HG02943 (cell line): ENCODE measurements around the gene TBL1Y.
"Not testable (repeated sequence)": the region's sequence is repeated elsewhere in the genome, so short reads cannot be mapped to it uniquely, and the experiment has no call there.

Experiments
- ATAC-seq: cut with Tn5 transposase; IDR thresholded peaks from one replicate; pipeline ENCODE4 v1.9.1; 2021; ENCODE audit warnings: mild to moderate bottlenecking, low read depth, moderate library complexity; ENCODE audit not compliant: unreplicated experiment

The TBL1Y gene

DNA sequence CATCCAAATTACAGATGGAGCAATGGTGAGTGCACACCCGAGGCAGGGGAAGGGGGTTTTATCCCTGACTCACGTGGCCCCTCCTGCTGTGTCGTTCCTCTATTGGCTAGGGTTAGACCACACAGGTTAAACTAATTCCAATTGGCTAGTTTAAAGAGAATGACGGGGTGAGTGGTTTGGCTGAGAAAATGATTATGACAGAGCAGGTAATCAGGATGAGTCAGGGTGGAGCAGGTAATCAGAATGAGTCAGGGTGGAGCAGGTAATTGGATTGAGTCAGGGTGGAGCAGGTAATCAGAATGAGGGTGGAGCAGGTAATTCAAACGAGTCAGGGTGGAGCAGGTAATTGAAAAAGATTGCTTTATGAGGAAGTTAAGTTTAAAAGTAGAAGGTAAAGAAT is 146.4 kb downstream of the TBL1Y start:
- ATAC-seq, result no peak

DNA sequence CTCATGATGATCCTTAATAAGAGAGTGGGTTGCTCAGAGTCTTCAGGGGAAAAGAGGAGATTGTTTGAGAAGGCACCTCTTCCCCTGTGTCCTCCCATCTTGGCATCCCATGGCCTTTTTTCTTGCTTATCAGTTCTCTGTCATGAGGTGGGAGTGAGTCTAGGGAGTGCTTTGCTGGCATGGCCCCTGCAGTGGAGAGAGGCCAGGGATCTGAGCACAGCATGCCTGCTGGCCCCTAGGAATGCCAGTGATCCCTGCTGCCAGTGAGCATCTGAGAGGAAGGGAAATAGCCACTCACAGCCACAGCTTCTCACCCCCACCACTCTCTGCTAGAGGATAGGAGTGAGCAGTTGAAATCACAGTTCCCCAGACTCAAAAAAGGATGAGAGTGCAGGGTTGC is 168.2 kb downstream of the TBL1Y start:
- no peak for ATAC-seq

DNA sequence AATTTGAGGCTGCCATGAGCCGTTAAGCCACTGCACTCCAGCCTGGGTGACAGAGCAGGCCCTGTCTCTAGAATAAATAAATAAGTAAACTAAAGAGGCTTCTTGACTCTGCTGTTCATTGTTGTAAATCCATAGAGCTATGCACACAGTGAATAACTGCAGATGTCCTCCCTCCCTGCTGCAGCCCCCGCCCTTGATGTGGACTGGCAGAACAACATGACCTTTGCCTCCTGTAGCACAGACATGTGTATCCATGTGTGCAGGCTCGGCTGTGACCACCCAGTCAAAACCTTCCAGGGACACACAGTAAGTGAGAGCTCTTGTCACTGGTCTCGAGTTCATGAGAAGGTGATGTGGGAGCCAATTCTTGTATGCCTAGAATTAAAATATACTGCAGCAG is 170.1 kb downstream of the TBL1Y start:
- not testable (repeated sequence) for ATAC-seq

DNA sequence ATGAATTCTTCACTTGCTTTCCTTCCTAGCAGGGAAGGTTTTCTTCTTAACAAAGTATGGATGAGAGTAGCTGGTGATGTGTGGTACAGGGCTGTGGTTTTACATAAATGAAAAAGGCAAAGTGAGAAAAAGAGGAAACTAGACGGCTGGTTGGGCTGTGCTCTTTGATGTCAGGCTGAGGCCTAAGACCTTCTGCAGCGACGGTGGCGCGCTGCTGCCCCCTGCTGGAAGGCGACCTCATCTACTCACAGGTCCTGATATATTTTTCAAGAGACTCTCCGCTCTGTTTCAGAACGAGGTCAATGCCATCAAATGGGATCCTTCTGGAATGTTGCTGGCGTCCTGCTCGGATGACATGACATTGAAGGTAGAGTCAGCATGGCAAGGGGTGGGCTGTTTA is 175.1 kb downstream of the TBL1Y start:
- no peak for ATAC-seq

DNA sequence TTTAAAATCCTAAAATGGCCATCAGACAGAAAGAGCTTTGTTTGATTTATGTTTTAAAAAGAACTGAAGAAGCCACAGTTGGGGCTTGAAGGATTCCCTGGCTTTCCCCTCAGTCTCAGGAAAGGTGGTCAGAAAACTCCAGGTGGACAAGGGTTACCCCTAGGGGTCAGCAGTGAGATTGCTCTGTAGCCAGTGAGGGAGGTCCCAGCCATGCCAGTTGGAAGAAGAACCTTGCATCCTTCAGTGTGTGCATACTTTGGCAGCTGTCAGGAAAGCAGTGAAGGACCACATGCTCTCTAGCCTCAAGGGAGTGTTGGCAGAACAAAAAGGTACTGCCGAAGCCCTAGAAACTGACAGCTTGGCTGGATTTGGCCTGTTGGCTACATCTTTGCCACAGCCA is 182.3 kb downstream of the TBL1Y start:
- no peak for ATAC-seq

DNA sequence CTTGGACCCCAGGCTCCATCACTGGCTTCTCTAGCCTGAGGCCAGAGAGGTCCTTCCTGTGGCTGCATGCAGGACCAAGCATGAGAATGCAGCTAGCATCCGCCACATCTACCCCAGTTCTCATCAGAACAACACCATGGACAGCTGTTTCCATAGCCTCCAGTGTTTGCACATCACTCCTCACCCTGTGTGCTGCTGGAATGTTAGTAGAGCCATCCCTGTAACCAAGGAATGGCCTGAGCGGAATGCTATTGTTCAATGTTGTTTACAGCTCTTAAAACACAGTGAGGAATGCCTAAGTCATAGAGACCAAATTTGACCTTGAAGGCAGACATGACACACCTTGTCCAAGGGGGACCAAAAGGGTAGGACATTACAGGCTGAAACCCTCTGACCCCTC is 183.9 kb downstream of the TBL1Y start:
- no peak for ATAC-seq

DNA sequence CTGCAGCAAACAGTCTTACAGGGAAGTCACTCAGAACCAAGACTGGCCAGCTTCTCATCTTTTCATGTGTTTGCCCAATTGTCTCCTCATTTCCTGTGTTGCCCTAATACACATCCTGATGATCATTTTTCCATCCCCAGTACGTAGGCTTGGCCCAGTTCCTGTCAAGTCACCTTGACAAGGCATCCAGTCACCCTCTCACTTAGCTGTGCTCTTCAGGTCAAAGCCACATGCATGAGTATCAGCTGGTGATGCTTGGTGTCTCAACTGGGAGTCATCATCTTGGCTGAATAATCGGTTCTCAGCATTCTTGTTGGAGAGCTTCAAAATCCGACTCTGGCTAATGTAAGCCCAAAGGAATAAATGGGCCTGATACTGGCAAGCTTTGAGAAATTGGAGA is 186.5 kb downstream of the TBL1Y start:
- ATAC-seq, result no peak

DNA sequence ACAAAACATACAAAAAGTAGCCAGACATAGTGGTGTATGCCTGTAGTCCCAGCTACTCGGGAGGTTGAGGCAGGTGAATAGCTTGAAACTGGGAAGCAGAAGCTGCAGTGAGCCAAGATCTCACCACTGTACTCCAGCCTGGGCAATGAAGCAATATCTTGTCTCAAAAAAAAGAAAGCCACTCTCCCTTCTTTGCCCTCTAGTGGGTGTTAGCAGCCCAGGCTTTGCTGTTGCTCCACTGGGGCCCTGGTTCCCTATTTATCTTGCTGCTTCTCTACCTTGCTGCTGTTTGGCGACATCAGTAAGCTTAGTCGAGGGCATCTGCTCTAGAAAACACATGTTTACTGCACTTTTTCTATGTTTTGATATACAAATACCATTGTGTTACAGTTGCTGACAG is 189.2 kb downstream of the TBL1Y start:
- no peak for ATAC-seq

DNA sequence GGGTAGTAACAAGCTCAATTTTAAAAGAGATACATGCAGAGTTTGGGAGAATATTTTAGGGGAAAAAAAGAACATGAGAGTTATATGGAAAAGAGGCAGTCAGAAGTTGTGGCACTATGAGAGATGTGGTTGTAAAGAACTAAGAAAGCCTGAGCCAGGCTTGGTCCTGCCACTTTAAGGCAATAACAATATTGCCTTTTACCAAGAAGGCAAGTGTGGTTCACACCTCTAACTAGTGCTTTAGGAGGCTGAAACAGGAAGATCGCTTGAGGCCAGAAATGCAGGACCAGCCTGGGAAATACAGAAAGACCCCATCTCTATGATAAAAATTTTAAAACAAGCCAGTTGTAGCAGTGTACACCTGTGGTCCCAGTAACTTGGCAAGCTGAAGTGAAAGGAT is 192.2 kb downstream of the TBL1Y start:
- no peak for ATAC-seq

DNA sequence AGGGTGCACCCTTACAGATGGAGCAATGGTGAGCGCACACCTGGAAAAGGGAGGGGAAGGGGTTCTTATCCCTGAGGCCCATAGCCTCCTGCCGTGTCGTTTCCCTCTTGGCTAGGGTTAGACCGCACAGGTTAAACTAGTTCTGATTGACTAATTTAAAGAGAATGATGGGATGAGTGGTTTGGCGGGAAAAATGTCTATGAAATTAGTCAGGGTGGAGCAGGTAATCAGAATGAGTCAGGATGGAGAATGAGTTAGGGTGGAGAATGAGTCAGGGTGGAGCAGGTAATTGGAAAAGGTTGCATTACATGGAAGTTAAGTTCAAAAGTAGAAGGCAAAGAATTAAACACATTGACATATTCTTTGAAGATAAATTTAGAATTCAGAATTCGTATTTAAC is 196.7 kb downstream of the TBL1Y start:
- ATAC-seq, result no peak

DNA sequence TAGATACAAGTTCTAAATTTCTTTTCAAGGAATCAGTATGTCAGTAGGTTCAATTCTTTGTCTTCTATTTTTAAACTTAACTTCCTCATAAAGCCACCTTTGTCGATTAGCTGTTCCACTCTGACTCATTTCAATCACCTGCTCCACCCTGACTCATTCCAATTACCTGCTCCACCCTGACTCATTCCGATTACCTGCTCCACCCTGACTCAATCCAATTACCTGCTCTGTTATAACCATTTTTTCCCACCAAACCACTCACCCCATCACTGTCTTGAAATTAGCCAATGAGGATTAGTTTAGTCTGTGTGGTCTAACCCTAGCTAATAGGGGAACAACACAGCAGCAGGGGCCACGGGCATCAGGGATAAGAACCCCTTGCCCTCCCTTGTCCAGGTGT is 199.6 kb downstream of the TBL1Y start:
- ATAC-seq, result no peak

DNA sequence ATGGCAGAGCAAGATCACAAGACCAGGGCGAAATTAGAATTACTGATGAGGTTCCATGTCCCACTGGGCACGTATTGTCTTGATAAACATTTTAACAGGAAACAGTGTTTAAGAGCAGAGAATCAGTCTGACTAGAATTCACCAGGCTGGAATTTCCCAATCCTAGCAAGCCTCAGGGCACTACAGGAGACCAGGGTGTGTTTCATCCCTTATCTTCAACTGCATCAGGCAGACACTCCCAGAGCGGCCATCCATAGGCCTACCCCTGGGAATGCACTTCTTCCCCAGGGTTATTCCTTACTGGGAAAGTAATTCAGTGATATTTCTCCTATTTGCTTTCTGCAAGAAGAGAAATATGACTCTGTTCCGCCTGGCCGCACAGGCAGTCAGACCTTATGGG is 205.4 kb downstream of the TBL1Y start:
- ATAC-seq, result no peak

DNA sequence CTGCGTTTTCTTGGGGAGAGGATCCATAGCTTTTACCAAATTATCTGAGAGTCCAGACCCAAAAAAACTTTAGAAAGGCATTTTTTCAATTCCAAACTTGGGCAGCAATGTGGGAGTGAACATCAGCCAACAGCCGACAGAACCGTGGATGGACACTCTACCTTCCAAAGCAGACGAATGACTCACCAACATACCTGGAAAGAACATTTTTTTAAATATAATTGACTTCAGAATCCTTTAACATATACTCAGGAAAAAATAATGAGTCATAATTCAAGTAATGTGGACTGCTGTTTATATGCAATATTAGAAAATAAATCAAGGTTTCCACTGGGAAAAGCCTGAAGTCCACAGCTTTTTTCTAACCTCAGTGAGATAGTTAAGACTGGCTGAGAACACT is 211.7 kb downstream of the TBL1Y start:
- ATAC-seq, result no peak

DNA sequence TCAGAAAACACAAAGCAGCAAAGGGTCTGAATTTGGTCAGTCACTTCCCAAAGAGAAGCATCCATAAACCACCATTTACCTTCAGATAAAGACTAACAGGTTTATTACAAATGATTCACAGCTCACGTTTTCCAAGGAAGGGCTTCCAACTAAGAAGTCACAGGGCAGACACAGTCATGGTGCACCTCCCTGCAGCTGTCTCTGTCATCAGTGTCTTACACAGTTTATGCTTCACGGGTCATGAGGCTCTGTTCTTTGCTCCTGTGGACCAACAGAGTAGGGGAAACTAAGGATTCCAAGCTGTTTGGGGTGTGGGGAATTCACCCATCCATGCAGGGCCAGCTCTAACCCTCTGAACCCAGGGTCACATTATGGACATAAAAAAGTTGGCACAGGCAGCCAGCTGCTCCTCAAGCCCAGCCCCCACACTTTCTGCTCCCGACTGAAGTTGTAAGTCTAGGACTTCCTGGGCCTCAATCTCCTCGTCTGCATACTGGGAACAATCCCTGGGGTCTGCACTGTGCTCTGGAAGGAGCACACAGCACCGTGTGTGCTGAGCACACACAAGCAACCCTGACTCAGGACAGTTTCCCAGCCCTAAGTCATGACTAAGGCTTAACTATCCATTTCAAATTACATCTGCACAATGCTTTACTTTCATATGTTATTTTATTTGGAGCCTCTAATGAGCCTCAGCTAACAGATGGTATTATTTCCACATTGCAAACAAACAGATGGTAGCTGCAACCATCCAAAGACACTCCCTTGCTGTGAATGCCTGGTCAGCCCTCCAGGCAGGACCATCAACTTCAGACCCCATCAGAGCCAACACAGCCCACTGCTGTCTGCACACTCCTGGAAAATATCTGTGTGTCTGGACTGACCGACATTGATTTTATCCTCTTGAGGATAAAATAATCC is 214.9 kb downstream of the TBL1Y start:
- no peak for ATAC-seq

DNA sequence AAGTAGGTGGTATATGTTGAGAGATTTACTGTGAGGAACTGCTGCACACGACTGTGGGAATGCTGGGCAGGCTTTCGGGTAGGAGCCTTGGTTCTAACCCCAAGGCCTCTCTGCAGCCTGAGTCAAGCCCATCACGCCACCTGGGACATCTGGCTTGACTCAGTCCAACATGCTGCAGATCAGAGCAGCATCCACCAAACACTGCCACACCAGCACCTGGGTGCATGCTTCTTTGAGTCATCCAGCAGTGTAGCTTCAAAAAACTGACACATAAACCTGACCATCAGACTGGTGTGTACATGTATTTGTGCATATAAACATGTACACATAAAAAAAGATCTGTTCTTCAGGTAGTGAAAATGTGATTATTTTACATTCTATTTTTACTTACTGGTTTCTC is 217.7 kb downstream of the TBL1Y start:
- ATAC-seq, result no peak
